Sigmoid colon (tissue), 4 donors: ENCODE results near the gene PICALM.

Source experiments
- CTCF ChIP-seq, 4 experiments: fragments of 450-650 bp in 3 of 4; fragments of 200-600 bp in 1 of 4; IDR thresholded peaks; one replicate each; pipeline ENCODE4 v1.5.1; 2016 to 2019; ENCODE audit warnings: antibody characterized with exemption in 4 of 4, mild to moderate bottlenecking in 3 of 4, moderate library complexity in 2 of 4
- EP300 ChIP-seq, 4 donors: sonication (generic); formaldehyde crosslinking; IDR thresholded peaks; one replicate each; pipeline ENCODE4 v1.6.1; 2017; ENCODE audit warnings: antibody characterized with exemption in 4 of 4

GRCh38 chr11:86063536-86063935, 5.3 kb downstream of the PICALM start:
- TF ChIP-seq CTCF (IDR thresholded peaks at IDR 0.05) (no peak), EP300 (IDR thresholded peaks at IDR 0.05) (no peak)
